Limb (tissue), 2 donors: ENCODE results near the gene ZNF93.
A peak's percentile ranks its signal among the peaks of the same experiment; 100 is the strongest.
"Not testable (repeated sequence)": the region's sequence is repeated elsewhere in the genome, so short reads cannot be mapped to it uniquely, and the experiment has no call there.

Experiments used
- DNase-seq, 2 donors: peaks; one replicate each; pipeline ENCODE4 v3.0.0-alpha.2; 2016; ENCODE audit errors: extremely low spot score in 2 of 2

ZNF93 gene

DNA sequence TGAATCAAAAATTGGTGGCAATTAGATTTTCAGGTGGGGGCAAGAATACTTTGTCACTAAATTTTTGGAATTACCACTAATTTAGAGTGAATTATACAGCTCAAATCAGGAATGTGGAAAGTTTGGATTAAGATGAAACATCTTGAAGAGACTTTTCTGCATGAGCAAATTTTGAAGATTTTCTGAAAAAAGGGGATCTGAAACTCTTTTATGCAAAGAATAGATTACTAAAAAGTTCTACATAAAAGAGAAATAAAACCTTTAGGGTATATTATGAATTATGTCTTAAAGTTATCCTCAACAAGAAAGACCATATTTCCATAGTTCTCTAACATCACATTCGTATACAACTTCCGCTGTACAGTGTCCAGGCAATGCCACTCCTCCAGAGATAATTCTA, 36.7 kb downstream of the ZNF93 start:
- no peak for DNase-seq

DNA sequence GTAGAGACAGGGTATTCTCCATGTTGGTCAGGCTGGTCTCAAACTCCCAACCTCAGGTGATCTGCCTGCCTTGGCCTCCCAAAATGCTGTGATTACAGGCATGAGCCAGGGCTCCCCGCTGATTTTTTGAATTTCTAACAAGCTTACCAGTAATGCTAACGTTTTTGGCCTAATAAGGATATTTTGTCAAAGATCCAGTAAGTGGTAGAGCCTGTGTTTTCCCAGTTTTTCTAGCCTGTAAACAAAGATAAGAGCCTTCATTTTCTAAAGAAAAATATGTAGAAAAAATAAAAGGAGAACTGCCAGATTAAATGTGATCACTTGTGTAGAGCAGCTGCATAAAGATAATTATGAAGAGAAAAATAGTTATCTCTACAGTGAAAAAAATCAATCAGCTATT, 37.7 kb downstream of the ZNF93 start:
- no peak for DNase-seq

- no peak for DNase-seq
These were observed 43.3 kb downstream of the ZNF93 start for GRCh38 chr19:19943848-19944582.

- DNase-seq: no peak
These were observed 43.8 kb downstream of the ZNF93 start for GRCh38 chr19:19944583-19944880.

- no peak for DNase-seq
These were observed 45.5 kb downstream of the ZNF93 start for GRCh38 chr19:19946226-19946625.

- no peak for DNase-seq
These were observed 48.1 kb downstream of the ZNF93 start for GRCh38 chr19:19948800-19949199.

GRCh38 chr19:19955208-19955607, 54.5 kb downstream of the ZNF93 start:
- no peak for DNase-seq

GRCh38 chr19:19956434-19957075, 55.8 kb downstream of the ZNF93 start:
- DNase-seq: peak in 1 of 2 donors; percentile 38

DNA sequence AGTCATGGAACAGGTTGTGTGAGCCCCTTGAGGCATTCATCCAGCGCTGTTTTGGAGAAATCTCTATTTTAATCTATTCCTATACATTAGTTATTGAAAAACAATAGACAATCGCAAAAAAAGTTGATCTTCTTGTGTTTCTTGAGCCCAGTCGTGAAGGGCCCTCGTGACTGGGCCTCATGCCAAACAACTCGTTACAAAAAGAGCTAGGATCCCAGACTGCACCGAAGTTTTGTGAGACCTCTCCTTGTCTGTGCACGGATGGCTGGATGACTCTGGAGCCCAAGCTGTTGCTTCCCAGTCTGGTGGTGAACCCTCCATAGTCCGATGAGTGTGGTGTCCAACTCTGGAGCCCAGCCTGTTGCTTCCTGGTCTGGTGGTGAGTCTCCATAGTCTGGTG, 57.0 kb downstream of the ZNF93 start:
- DNase-seq: not testable (repeated sequence)

DNA sequence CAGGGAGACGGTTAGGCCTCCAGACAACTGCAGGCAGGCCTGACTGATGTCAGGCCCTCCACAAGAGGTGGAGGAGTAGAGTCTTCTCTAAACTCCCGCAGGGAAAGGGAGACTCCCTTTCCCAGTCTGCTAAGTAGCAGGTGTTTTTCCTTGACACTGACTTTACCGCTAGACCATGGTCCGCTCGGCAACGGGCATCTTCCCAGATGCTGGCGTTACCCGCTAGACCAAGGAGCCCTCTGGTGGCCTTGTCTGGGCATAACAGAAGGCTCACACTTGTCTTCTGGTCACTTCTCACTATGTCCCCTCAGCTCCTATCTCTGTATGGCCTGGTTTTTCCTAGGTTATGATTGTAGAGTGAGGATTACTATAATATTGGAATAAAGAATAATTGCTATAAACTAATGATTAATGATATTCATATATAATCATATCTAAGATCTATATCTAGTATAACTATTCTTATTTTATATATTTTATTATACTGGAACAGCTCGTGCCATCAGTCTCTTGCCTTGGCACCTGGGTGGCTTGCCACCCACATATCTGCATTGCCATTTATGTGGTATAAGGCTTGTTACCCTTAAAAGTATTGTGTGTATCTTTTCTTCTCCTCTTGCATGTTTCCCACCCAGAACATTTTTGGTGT, 58.5 kb downstream of the ZNF93 start:
- peak; percentile 43 to 73 for DNase-seq

GRCh38 chr19:19964416-19964815, 63.7 kb downstream of the ZNF93 start:
- DNase-seq: no peak

- DNase-seq: not testable (repeated sequence)
These were observed 65.4 kb downstream of the ZNF93 start for GRCh38 chr19:19966126-19966525.

- no peak for DNase-seq
These were observed 66.1 kb downstream of the ZNF93 start for GRCh38 chr19:19966862-19967261.
